Measurements from ENCODE around the gene TMEM179.

The TMEM179 gene

DNA sequence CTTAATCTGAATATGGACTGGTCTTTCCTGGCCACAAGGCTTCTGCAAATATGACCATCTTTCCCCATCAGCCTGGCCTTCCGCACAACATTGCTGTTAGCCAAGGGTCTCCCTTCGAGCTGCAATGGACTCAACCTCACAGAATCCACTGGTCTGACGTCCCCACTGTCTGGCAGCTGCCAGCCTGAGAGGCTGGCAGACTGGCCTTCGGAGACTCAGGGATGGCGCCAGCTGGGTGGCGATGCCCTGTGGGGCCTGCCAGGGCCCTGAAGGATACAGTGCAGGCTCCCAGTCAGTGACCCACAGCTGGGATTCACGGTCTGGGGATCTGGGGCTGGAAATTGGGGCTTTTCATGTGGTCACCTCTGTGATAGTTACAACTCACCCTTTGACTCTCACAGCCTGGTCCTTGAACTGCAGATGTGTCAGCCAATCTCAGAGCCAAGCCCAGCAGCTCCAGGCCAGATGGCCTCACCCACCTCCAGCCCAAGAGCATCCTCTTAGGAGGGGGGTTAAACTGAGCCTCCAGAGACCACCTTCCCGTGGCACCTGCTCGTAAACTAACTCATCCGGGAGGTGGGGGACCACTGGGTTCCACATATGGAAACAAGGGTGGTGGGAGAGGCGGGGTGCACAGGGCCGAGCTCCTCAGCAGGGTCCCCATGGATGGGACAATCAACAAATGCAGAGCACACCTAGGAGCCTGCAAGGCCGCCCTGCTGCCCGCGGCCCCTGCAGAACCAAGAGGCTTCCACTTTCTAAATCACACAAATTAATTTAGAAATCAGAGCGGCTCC is 46.1 kb downstream of the TMEM179 start:
- in situ Hi-C loops (cut with MboI; ENCODE audit: low sequenced_read_pairs): no loop called here

DNA sequence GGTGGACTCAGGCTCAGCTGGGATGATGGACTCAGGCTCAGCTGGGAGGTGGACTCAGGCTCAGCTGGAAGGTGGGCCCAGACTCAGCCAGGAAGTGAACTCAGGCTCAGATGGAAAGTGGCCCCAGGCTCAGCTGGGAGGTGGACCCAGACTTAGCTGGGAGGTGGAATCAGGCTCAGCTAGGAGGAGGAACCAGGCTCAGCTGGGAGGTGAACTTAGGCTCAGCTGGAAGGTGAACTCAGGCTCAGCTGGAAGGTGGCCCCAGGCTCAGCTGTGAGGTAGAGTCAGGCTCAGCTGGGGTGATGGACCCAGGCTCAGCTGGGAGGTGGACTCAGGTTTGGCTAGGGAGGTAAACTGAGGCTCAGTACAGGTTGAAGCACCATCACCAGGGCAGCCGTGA is 46.8 kb downstream of the TMEM179 start:
- in situ Hi-C loops (cut with MboI; ENCODE audit: low sequenced_read_pairs): no loop called here

DNA sequence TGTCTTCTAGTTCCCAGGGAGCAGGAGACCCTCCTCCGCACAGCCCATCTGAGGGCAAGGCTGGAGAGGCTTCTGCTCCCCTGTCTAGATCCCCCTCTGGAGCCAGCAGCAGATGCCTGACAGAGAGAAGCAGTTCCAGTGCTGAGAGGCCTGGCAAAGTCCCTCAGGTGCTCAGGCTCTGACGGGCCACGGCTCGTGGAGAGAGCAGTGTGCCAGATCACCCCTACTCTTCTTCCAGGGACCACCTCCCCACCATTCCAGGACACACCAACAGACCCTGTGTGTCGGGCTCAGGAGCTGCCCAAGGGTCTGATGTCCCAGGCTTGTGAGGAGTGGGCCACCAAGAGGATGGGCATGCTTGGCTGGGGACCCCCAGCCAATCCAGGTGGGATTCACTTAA is 47.5 kb downstream of the TMEM179 start:
- in situ Hi-C loops (cut with MboI; ENCODE audit: low sequenced_read_pairs): no loop called here

DNA sequence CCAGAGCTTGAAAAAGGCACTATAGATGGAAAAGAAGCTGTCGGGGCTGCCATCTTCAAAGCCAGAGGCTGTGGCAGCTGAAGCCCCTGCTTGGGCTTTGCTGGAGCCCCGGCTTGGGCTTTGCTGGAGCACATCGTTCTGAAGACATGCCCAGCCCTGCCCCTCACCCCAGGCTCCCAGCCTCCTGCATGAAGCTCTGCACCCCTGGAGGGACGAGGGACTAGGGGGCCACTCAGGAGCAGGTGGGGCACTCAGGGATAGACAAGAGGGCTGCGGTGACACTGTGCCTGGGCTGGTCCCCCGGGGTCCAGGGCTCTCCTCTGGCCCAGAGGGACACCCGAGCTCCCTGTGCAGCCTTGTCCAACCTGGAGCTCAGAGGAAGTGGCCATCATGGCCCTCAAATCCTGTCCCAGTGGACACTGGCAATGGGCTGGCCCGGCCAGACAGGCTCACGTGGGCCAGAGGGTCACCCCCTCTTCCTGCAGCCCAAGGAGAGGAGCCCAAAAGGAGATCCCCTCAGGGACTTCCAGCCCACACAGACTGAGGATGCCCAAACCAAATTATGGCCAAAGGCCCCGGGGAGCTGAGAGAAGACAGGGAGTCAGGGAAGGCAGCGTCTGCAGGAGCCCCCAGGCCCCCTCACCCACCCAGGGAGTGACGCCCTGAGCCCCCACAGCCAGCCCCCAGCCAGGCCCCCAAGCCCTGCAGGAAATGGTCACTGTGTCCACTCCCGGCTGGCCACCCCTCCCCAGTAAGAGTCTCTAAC is 48.1 kb downstream of the TMEM179 start:
- in situ Hi-C loops (cut with MboI; ENCODE audit: low sequenced_read_pairs): no loop called here

DNA sequence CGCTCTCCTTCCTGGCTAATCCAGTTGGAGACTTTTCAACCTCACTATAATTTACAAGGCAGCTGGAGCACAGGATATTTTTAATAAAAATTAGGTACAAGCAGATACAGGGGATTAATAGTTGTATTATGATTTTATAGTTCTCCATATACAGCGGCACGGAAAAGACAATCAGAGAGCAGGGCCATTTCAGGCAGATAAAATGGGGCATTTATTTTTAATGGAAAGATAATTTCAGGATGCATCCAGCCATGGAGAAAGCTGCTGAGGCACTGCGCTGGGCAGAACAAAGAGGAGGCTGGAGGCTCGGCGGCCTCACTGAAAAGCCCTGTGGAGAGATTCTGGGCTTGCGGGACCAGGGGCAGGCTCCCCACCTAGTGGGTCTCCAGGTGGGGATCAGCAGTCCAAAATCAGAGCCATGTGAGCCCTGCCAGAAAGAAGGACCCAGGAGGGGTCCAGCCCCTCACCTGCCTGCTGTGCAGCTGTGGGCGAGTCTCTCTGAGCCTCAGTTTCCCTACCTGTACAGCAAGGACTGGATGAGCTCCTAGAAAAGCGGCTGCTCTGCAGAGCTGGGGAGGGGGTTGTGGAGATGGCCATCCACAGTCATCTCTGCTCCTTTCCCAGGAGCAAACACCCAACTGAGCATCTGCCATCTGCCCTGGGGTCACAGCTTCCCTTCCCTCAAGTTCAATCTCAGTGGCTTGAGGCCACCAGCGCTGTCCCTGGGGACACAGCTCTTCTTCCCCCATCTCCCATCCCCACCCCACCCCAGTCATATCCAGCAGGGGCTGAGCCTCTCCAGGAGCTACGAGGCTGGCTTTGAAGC is 48.9 kb downstream of the TMEM179 start:
- in situ Hi-C loops (cut with MboI; ENCODE audit: low sequenced_read_pairs): no loop called here

DNA sequence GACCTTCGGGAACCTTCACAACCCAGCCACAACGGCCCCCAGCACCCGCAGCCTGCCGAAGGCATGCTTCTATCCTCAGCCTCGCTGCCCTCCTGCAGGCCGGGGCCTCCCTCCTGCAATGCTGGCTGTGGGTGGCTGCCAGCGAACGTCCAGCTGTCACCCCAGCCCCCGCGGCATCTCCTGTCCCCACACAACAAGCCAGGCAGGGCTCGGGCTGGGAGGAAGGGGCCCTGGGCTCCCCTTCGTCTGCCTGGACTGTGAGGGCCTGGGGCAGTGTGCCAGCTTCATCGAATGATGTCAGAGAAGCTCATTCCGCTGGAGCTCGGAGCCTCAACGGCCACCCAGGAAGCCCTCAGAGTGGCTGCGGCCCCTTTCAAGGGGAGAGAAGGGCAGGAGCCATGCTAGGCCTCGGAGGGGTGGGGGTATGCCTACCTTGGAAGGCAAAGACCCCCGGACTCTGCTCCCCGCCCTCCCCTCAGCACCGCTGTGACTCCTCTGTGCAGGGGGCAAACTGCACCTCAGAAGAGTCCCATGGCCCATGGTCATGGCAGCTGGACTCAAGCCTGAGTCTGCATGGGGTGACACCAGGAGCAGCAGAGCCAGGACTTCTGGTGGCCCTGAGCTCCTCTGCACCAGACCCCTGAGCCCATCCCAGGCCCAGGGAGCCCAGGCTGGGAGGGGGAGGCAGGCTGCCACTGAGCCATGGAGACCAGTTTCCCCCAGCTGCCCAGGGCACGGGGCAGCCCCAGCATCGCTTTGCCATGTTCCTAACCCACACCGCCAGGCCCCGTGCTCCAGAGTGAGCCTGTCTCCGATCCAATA is 49.8 kb downstream of the TMEM179 start:
- in situ Hi-C loops (cut with MboI; ENCODE audit: low sequenced_read_pairs): no loop called here

DNA sequence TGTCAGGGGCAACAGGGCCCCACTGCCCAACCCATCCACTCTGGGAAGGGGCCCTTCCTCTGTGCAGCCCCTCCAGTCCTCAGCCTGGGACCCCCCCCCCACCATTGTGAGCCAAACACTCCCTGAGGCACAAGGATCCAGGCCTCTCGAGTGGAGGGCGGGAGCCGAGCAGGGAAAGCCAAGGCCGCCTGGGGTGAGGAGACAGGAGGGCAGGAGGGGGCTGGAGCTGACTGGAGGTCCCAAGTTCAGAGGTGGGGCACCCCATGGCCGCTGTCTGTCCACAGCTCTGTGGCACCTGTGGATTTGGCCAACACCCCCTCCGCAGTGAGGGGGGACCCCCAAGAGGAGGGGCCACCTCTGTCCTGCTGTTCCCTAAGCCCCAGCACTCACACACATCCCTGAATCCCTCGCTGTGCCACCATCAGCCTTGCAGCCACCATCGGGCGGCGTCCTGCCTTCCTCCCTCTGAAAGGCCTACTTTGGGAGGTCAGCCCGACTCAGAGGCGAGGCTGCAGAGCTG is 50.4 kb downstream of the TMEM179 start:
- in situ Hi-C loops (cut with MboI; ENCODE audit: low sequenced_read_pairs): no loop called here

DNA sequence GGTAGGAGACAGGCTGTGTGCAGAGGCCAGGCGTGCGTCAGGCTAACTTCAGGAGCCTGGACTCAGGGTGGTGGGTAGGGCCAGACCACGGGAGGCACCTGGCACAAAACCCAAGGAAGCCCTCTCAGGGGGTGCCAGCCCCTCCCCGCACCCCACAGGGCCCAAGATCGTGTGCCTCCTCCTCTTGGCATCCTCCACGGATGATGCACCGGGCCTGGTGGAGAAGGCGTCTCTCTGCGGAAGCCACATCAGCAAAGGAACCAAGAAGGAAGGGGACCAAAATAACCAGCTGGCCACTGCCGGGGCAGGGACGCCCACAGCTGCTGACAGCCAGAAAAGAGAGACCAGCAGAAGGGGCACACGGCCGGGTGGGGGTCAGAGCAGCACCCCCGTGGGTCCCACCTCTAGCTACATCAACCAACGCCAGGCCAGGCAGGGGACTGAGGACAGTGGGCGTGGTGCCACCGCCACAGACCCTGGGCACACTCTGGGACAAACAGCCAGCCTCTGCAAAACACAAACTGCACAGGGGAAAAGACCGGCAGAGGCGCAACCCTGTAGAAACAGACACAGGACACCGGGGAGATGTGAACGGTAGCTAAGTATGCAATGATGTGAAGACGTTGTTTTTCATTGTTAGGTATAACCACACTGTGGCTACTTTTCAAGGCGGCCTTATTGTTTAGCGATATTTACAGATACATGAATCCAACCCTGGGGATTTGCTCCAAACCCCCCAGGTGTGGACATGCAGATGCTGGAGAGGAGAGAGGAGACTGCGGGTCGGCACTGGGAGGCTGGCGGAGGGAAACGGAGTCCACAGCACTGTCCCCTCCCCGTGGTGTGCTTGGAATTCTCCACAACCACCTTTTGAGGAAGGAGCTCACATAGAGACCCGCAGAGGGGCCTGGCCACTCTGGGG is 51.1 kb downstream of the TMEM179 start:
- in situ Hi-C loops (cut with MboI; ENCODE audit: low sequenced_read_pairs): no loop called here

DNA sequence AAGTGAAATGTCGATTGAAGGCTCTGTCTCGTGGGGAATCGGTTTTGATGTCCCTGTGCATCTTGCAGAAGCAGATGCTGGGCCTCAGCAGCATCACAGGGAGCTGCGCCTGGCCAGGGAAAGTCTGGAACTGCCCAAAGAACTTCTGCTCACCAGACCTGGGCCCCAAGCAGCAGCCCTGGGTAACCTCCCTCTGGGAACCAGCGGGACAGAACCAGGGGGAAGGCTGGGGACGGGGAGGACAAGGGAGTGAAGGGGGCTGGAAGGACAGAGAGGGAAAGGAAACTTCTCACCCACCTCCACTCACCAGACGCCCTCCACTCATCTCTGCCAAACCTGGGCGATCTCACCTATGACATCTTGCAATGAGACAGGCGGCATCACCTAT is 51.8 kb downstream of the TMEM179 start:
- in situ Hi-C loops (cut with MboI; ENCODE audit: low sequenced_read_pairs): no loop called here

DNA sequence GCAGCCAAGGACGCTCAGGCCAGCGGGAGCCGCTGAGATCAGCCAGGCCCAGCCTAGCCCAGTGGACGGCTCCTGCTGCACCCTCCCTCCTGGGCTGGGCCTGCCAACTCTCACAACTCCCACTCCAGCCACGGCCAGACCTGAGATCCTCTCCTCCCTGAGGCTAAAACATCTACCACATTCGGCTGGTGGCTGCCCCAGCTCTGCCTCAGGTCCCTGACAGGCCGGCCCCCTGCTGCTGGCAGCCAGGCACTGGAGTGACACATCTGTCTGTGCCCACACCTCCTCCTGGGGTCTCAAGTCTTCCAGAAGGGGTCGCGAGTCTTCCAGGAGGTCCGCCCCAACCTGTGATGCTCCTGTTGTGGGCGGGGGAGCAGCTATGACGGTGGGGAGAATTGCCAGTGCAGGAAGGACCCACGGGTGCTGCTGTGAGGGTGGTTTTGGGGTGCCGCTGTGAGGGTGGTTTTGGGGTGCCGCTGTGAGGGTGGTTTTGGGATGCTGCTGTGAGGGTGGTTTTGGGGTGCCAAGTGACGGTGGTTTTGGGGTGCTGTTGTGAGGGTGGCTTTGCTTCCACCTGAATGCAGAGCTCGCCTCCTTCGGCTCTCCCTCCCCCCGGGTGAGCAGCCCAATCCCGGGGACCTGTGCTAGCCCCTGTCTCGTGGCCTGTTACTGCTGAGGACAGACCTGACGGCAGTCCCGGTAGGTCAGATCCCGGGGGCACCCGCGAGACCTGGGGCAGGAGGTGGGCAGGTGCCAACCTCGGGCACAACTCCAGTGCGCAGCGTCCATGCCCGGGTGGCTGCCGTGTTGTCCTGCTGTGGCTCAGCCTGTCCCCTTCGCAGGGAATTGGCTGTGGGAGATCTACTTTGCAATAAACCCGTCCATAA is 52.5 kb downstream of the TMEM179 start:
- in situ Hi-C loops (cut with MboI; ENCODE audit: low sequenced_read_pairs): no loop called here

DNA sequence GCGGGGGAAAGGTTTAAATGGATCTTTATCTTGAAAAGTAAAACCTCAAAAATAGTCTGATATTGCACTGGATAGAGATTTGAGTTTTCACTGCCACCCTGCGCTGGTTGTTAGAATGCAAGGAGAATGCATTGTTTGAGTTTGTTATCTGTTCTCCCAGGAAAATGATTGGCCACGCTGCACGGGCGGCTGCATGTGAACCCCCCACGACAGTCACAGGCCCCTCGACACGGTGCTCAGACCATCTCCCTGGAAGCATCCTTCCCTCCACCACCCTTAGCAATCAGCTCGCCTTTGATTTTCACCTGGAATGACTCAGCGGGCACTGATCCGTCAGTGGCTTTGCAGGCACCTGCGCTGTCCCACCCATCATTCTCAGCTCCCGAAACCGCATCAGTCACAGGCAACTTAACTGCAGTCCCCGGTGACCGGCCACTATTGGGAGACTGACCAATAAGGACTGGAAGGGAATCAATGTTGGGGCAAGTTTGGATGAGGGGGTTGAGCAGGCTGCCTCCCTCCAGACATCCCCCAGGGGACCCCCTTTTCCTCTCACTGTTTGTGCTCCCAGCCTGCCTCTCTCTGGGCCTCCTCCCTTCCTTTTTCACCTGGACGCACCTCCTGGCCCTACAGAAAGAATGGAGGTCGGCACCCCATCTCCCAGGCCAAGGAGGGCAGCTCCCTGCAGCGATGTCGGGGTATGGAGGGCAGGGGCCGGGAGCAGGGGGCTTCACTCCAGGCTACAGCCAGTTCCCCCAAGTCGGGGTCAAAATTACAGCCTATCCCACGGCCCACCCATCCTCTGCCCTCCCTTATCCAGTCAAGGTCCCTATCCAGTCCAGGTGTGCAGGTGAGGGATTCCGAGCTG is 53.5 kb downstream of the TMEM179 start:
- in situ Hi-C loops (cut with MboI; ENCODE audit: low sequenced_read_pairs): no loop called here

DNA sequence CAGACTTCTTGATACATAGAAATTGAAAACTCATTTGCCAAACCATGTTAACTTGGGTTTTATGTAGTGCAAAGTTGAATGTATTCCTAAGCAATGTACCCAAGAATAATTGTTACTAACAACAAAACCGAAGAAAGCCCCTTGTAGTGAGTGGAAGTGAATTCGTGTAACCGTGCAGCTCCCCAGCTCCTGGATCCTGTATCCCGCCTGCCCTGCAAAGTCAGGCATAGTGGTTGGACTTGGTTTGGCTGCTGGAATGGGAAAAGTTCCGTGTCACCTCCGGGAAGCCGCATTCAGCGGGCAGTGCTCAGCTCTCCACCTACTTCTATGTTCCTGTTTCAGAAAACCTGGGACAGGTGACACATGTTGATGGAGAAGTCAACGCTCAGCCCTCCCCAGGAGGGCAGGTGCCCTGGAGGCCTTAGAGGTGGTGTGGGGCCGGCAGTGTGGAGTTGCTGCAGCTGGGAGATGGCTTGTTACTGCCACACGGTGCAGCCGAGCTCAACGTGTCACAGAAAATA is 54.2 kb downstream of the TMEM179 start:
- in situ Hi-C loops (cut with MboI; ENCODE audit: low sequenced_read_pairs): no loop called here

DNA sequence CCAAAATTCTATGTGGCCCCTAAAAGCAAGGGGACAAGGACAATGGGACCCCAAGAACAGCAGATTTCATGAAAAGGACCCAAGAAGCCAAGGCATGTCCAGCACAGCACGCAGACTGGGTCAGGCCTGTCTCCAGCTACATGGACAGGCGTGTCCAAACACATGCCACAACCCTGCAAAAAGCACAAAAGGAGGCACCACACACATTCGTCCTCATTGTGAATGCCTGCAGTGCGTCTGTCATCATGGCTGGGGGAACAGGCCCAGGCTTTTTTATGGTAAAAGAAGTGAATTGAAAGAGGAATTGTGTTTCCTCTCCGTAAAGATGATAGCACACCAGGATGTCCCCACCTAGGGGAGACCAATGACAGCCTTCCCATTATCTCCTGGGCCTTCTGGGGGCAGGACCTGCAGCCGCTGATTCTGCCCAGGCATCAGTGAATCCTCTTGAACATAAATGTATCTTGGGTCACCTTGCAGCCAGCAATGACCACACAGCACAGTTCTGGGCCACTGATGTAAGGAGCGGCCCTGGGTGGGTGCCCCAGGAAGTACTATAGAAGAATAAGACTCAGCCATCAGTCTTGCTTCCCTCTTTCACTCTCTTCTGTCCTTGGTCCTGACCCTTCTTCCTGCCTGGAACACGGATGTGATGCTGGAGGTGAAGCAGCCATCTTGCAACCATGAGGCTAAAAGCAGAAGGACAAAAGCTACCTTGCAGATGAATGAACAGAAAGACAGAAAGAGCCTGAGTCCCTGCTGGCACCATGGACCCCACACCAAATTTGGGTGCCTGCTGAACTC is 54.8 kb downstream of the TMEM179 start:
- in situ Hi-C loops (cut with MboI; ENCODE audit: low sequenced_read_pairs): no loop called here

DNA sequence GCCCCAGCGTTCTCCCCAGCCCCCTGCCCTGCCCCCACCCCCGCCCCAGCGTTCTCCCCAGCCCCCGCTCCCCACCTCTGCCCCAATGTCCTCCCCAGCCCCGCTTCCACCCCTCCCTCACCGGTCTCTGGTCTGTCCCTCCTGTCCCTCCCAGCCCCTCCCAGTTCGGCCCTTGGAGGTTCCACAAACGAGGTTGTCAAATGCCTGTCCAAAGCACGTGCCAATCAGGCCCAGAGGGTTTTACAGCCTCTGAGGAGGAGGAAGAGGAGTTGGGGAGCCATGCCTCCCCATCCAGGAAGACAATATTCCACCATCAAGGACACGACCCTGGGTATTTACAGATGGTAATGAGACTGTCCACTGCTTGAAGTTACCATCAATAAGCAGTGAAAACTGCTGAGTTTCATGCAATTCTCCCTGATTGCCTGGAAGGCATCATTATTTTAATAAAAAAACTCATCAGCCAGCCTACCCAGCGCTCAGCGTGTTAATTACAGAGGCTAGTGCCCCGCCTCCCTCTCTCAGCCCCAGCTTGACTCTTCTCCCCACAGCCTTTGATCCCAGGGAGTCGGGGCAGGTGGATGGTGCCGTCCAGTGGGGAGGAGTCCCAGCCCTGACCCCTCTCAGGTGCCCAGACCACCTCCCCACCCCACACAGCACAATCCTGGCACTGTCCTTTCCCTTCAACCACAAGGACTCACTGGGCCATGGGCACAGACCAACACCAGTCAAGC is 55.6 kb downstream of the TMEM179 start:
- in situ Hi-C loops (cut with MboI; ENCODE audit: low sequenced_read_pairs): no loop called here

DNA sequence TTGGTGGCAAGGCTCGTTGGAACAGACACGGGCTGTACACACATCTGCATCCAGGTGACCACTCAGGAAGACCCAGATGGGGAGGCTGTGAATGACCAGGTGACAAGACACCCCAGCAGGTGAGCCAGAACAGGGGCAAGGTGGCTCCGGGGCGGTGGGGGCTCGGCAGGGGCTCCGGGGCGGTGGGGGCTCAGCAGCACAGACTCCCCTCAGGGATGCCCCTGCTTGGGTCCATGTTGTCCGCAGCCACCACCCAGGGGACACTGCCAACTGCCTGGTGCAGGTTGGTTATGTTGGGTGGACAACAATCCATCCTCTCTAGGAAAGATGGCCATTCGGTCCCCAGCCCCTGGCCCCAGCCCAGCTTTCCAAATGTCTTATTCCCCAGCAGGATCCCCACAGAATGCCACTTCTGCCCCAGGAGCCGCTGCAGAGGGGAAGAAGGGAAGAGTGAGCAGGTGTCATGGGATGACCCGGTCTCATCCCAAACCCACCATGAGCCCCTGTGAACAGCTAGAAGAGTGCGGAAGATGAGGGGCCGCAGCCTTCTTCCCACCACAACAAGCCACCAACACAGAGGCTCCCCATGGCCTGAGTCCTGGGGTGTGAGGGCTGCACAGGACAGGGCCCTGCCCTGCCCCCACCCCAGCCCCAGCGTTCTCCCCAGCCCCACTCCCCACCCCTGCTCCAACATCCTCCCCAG is 56.4 kb downstream of the TMEM179 start:
- in situ Hi-C loops (cut with MboI; ENCODE audit: low sequenced_read_pairs): no loop called here
